ENCODE results near the gene LAMA5.

Gene LAMA5

DNA sequence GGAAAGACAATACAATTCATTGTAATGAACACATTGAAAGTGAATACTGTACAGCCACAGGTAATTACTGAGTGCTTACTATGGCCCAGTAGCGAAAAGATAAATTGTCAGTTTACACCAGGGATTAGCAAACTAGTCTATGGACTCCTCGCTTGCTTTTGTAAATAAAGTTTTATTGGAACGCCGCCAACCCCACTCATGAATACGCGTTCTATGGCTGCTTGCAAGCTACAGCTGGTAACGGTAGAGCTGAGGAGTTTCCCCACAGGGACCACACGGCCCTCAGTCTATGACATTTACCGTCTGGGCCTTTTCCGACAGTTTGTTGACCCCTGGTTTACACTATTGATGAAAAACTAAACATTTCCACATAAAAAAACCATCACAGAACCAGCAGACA is 24.2 kb downstream of the LAMA5 start:
- peak; percentile 40 for DNase-seq

DNA sequence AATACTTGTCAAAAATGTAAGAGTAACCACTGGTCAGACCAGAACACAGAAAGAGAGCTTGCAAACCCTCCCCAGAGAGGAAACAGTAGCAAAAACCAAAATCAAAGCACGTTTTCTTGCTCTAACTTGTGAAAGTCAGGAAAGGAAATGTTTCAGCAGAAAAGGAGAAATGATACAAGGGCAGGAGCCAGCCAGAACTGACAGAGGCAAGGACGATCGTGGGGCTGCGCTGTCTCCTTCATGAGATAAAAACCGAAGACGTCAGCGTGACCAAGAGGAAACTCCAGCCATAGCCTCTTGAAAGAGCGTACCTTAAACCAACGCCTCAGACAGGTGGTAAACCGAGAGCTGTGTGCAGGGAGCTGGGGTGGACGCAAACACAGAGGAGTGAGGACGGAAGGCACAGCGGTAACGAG is 27.5 kb downstream of the LAMA5 start:
- no peak for DNase-seq

DNA sequence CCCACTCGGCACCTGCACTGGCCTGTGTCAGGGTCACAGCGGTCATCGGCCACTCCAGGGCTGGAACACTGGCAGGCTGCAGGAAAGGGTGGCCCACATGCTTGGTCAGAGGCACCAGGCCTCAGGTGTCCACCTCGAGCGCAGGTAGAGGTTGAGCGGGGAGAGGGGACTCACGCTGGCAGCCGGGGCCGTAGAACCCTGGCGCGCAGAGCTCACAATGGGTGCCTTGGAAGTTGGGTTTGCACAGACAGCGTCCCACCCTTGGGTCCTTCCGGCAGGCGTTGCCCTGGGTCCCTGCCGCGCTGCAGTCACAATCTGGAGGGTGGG is 28.9 kb downstream of the LAMA5 start:
- no peak for DNase-seq

DNA sequence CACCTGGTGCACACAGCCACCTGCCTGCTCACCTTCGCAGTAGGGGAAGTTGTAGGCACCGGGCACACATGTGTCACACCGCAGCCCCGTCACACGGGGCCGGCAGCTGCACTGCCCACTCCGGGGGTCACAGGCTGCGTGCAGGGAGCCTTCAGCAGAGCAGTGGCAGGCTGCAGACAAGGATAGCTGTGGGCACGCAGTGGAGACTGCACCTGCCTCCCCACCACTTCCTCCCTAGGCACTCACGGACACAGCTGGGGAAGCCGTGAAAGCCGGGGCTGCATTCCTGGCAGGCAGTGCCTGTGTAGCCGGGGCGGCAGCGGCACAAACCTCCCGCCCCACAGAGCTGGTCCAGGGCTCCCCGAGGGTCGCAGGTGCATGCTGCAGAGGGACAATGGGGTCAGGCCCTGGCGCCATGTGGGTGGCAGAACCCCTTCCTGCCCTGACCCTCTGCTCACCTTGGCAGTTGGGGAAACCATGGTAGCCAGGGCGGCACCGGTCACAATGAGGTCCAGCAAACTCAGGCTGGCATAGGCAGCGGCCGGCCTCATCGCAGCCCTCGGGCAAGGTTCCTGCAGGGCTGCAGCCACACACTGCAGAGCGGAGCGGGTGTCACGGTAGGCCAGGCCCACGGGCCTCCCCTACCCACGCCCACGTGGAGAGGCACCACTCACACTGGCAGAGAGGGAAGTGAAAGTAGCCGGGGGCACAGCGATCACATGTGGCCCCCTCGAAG is 29.4 kb downstream of the LAMA5 start:
- DNase-seq = no peak

DNA sequence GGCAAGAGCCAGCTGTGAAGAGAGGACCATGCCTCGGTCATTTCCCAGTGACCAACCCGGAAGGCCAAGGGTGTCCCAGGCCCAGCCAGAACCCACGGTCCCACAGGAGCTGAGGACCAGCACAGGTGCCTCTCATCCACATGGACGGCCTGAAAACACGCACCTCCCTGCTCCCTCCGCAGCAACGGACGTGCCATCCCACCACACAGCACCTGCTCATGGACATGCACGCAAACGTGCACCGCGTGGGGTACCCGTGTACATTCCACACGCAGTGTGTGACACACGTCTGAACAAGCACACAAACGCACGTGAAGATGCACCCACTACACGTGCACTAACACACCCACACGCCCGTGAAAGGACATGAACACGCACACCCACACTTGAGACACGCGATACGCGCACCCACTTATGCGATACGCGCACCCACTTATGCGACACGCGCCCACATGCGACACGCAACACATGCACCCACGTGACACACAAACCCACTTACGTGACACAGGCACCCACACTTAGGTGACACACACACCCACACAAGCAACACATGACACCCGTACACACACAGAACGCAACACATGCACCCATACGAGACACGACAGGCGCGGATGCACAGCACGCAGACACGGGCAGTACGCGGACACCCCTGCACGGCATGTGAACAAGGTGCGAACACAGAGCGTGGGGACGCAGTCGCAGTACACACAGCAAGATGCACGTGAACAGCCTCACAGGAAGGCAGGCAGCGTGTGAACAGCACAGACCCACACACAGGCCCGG is 30.1 kb downstream of the LAMA5 start:
- no peak for DNase-seq

DNA sequence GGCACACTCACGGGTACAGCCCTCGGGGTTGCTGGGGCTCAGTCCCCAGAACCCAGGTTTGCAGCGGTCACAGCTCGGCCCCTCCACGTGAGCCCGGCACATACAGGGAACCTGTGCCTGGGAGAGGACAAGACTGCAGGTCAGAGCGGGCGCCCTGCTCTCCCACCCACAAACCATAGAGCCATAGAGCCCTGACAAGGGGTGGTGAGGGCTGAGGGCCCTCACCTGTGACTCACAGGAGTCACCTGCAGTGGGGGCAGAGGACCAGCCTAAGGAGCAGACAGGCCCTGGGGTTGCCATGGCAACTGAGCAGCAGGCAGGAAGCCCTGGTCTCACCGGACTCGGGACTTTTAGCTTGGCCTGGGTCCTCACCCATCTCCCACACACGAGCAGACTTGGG is 30.8 kb downstream of the LAMA5 start:
- DNase-seq = no peak

DNA sequence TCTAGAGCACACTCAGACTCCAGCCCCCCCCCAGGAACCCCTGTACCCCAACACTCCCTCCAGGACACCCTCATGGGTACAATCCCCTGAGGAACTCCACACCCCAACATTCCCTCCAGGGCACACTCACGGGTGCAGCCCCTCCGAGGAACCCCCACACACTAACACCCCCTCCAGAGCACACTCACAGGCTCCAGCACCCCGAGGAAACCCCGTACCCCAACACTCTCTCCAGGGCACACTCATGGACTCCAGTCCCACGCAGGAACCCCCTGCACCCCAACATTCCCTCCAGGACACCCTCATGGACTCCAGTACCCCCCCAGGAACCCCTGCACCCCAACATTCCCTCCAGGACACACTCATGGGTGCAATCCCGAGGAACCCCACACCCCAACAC is 31.6 kb downstream of the LAMA5 start:
- no peak for DNase-seq

DNA sequence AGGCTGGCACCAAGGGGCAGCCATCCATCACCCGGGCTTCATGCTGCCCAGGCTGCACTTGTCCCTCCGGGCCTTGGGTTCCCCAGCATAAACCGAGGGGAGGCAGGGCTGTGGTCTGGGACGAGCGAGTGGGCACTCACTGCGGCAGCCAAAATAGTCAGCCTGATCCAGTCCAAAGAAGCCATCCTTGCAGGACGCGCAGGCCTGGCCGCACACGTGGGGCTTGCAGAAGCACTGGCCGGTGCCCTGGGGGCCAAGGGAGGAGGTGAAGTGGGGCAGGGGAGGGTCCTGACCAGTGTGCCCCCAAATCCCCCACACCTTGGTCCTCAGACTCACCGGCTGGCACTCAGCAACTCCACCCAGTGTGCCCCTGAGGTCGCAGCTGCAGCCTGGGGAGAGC is 32.2 kb downstream of the LAMA5 start:
- no peak for DNase-seq

DNA sequence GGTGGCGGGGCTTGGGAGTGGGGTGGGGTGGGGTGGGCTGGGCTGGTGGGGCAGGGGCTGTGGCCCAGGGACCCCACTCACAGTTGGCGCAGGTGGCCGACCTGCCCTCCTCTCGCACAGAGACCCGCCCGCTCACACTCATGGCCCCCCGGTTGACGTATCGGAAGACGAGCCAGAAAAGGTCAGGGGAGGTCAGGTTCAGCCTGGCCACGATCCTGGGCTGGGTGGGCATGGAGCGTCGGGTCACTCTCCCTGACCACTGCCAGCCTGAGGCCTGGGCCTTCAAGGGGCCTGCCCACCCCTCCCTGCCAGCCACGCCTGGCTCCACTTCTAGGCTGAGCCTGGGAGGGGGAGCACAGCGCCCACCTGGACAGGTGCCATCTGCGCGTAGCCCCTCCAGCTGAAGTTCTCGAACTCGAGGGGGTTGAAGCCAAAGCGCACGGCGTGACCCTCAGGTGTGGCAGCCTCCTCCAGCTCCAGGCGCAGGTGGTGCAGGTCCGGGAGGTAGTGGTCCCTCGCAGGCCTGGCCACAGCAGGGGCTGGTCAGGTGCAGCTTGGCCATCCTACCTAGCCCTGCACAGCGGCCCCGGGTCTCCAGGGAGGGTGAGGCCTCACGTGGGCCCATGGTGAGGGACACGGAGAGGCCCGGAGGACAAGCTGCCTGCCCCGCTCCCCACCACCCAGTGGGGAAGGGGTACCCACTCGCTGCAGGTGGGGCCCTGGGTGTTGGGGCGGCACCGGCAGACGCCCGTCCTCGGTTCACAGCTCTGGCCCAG is 33.1 kb downstream of the LAMA5 start:
- DNase-seq = no peak

DNA sequence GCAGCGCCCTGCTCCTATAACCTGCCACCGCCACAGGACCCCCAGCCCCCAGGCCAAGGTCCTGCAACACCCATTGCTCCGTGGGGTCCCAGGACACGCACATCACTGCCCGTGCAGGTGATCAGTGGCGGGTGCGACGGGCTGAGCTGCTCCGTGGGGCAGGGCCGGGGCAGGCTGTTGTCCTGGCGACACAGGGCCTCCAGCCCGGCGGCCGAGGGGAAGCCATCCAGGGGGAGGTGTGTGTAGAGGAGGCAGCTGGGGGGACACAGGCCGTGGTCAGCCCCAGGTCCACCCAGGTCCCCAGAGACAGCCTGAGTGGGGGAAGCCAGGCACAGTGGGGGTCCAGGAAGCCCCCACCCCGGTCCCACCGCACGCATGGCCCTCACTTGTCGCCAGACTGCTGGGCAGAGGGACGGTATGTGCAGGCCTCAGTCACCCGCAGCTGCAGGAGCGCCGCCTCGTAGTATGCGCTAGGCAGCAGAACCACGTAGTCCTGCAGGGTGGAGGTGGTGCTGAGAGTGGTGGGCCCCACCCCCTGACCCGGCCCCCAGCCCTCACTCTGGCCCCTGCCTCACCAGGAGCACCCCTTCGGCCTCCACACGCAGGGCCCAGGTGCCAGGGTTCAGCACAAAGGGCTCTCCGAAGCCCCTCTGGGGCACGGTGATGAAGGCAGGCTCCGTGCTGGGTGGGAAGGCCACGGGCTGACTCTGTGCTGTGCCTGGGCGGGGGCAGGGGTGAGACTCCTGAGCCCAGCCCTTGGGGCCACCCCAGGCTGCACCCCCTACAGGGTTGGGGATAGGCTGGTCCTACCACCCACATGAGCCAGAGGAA is 33.9 kb downstream of the LAMA5 start:
- DNase-seq = no peak

DNA sequence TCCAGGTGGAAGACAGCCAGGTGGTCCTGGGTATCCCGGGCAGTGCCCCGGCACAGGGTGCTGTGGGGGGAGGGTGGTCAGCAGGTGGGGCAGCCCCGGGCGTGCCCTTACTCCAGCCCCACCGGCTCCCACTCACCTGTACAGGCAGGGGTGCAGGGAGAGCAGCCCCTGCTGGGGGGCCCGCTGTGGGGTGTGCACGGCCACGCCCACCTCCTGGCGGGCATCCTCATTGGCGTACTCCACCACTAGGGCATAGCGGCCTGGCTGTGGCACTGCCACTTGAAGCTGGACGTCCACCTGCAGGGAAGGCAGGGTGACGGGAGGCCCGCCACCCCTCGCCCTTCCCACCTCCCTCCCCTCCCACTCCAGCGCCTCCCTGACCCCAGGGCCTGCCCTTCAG is 34.7 kb downstream of the LAMA5 start:
- DNase-seq = no peak

DNA sequence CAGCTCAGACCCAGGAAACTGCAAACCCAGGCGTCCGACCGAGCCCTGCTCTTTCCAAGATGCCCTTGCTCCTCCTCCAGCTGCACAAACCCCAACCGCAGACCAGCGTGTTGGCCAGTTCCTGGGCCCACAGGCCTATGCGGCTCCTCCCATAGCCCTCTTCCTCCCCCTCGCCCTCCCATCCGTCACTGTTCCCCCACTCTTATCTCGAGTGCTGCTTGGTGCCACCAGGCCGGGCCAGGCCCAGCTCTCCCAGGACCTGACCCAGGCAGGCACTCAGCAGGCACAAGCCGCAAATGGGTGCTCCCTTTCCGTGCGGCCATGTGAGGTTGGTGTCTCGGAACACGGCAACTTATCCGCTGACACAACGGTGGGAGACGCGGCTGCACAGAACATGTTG is 35.8 kb downstream of the LAMA5 start:
- no peak for DNase-seq

DNA sequence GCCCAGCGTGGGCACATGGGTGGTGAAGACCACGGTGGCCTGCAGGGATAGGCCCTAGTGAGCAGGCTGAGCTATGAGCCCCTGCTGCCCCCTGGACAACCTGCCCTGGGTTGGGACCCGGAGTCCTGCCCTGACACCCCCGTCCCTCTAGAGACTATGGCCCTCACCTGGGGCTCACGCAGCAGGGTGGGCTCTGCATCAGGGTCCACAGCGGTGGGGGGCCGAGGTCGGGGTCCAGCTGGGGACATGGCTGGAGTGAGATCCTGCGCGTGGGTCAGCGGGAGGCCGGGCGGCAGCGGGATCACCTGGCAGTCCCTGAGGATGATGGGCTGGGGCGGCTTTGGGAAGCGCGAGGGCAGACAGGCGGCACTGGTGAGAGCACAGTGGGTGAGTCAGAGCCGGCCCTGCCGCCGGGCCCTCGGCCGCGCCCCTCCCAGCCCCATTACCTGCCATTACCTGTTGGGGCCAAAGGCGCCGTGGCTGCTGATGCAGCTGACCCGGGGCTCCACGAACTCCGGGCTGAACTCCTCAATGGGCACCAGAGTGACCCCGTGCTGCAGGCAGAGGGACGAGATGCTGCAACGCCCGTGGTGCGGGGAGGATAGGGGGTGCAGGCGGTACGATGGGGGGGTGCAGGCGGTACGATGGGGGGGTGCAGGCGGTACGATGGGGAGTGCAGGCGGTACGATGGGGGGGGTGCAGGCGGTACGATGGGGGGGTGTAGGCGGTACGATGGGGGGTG is 36.4 kb downstream of the LAMA5 start:
- DNase-seq = no peak

DNA sequence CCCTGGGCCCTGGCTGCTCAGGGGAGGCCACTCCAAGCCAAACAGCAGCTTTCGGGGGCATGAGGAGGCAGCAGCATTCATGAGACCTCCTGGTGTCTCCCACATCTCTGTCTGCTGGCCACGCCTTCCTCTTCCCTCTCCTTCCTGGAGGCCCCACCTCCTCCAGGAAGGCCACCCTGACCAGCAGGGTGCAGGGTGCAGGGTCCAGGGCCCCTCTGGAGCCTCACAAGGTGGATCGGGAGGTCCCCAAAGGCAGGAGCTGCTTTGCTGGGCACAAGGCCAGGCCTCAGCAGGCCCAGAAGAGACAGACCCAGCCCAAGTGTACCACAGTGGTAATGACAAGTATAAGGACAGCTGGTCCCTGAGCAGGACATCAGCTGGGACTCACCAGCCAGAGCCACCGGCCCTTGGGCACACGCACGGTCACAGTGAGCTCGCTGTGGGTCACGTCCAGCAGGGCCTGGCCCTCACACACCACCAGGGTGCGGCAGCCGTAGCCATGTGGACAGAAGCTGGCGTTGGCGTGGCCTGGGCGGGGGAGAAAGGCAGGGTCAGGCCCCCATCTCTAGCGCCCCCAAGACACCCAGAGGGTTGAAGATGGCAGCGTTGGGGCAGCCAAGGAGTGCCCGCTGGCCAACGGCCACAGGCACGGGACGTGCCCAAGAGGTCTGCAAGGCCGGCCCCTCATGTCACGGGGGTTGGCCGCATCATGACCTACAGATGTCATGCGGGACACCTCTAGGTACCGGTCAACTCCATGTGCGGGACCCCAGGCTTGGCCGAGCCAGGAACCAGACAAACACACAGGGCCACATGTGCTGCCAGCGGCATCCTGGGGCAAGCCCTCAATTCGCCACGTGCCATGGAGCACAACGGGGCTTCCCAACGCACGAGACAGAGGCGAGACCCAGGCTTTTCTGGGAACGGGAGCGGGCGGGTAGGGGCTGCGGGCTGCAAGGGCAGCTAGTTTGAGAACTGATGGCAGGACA is 37.4 kb downstream of the LAMA5 start:
- DNase-seq = no peak

DNA sequence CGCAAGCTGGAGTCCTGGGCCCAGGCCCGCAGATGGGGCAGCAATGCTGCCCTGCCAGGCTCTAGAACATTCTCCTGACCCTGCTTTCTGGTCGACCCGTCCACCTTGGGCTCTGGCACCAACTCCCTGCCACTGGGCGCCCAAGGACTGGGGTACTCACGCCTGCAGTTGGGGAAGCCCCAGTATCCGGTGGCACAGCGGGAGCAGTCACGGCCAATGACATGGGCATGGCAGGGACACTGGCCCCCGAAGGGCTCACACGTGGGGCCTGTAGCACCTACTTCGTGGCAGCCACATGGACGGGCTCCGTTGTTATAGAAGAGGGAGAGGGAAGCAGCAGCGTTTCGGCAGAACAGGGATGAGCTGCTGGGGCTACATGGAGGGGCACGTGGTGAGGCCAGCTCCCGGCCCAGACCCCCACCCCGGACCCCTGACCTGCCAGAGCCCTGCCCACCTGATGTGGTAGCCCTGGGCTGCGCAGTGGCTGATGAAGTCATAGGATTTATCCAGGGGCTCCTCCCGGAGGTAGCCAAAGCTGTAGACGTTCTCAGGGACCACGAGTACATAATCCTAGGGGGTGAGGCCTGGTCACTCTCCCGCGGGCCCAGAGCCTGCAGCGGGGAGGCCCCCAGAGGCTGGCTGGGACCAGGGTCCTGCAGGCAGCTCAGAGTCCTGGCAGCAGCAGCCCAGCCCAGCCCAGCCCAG is 38.3 kb downstream of the LAMA5 start:
- no peak for DNase-seq

DNA sequence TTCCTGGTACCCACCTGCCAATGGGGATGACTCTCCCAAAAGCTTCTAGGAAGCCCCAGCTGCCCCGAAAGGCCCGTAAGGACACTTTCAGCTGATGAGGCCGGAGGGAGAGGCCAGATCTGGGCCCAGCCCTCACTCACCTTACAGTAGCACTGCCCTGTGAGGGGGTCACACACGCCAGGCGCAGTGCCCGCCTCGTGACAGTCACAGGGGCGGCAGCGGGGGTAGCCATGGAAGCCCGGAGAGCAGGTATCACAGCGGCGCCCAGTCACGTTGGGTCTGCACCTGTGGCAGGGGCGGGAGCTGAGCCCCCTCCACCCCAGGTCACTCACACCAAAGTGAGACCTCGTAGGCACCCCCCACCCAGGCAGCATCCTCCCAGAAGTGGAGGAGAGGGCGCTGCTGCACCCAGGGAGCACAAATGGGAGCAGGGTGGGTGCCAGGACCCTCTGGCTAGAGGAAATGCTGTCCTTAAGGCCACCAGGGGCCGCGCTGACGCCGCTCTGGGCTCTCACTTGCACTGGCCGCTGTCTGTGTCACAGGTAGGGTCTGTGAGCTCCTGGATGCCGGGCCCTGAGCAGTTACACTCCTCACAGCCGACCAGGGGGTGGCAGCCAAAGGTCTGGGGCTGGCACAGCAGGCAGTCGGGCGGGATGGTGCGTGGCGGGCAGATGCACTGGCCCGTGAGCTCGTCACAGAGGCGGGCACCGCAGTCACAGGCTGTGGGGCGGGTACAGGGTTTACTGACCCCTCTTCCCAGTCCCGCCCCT is 39.2 kb downstream of the LAMA5 start:
- no peak for DNase-seq

DNA sequence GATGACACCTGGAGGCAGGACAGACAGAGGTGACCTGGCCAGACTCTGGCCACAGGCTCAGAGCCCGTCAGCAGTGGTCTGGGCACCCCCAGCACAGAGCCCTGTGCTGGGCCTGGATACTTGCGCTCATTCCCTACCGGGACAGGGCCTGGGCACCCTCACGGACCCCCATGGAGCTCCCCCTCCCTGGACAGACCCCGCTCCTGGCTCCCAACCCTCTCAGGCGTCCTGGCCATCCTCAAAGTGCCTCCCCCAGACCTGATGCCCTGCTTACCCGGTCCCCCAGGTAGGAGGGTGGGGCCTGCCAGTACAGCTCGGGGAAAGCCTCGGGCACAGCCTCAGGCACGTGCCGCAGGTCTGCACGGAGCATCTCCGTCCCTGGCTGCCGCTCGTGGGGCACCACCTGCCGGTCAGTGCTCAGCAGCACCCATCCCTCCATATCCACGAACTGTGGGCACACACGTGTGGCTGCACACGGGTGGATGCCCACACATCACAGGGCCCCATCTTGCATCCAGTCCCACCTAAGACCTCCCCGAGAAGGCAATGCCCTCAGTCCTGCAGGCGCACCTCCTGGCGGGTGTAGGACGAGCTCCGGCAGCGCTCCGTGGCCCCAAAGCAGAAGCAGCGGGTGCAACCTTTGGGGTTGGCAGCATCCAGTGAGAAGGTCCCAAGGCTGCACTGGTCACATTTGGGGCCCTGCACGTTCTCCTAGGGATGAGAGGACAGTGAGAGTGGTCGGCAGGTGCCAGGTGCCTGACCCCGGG is 40.0 kb downstream of the LAMA5 start:
- DNase-seq = no peak

DNA sequence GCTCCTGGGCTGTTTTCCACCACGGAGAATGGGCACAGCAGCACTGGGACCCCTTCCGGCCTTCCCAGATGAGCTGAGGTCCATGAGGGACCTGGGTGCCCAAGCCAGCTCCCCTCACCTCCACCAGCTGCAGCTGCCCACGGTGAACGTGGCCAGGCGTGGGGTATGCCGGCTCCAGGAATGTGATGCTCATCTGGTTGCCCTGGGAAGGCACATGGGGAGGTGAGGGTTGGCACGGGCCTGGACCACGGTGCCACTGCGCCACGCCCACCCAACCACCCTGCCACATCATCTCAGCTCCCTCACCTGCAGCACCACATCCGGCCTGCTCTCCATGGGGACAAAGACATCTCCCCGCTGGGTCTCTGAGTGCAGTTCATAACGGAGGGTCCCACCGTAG is 40.6 kb downstream of the LAMA5 start:
- DNase-seq = no peak
